ENCODE results near the gene SNX7.

- TF ChIP-seq CTCF (conservative IDR thresholded peaks at IDR 0.05 in 1 of 2, IDR thresholded peaks at IDR 0.05 in 1 of 2; ENCODE audit: low read depth in 1 of 2, low read length in 2 of 2) (no peak), EZH2 (IDR thresholded peaks at IDR 0.05; ENCODE audit: low read length, missing control alignments) (no peak)
These were observed 24.2 kb upstream of the SNX7 start for GRCh38 chr1:98637316-98637715.
